Raji (cell line): ENCODE data around the gene FBXO33.
A peak's percentile ranks its signal among the peaks of the same experiment; 100 is the strongest.

Source experiments
- POLR2A ChIP-seq: IDR thresholded peaks from 2 replicates; pipeline ENCODE4 v1.6.1; 2011; ENCODE audit warnings: low read depth, low read length, control low read depth; ENCODE audit not compliant: insufficient read depth

FBXO33 gene

GRCh38 chr14:39441805-39442204 lies 9.6 kb upstream of the FBXO33 start:
- TF ChIP-seq POLR2A, result no peak

- TF ChIP-seq POLR2A, result no peak
Observed at GRCh38 chr14:39440975-39441374, 8.7 kb upstream of the FBXO33 start.

- no peak for TF ChIP-seq POLR2A
Observed at GRCh38 chr14:39435241-39435640, 3.0 kb upstream of the FBXO33 start.

GRCh38 chr14:39434401-39434800 lies 2.2 kb upstream of the FBXO33 start:
- no peak for TF ChIP-seq POLR2A

GRCh38 chr14:39433452-39433813 lies 1.2 kb upstream of the FBXO33 start:
- no peak for TF ChIP-seq POLR2A

GRCh38 chr14:39432619-39433451 lies 602 bp upstream of the FBXO33 start:
- peak; percentile 76 for TF ChIP-seq POLR2A

- peak; percentile 56 for TF ChIP-seq POLR2A
Observed at GRCh38 chr14:39431416-39432178, 636 bp downstream of the FBXO33 start.

GRCh38 chr14:39430762-39431415 lies 1.3 kb downstream of the FBXO33 start:
- no peak for TF ChIP-seq POLR2A

- TF ChIP-seq POLR2A, result no peak
Observed at GRCh38 chr14:39428118-39428517, 4.1 kb downstream of the FBXO33 start.

GRCh38 chr14:39426605-39427004 lies 5.6 kb downstream of the FBXO33 start:
- no peak for TF ChIP-seq POLR2A

GRCh38 chr14:39425947-39426346 lies 6.3 kb downstream of the FBXO33 start:
- no peak for TF ChIP-seq POLR2A

- TF ChIP-seq POLR2A, result no peak
Observed at GRCh38 chr14:39423793-39424192, 8.4 kb downstream of the FBXO33 start.

GRCh38 chr14:39422243-39422642 lies 10.0 kb downstream of the FBXO33 start:
- TF ChIP-seq POLR2A, result no peak

GRCh38 chr14:39419272-39419671 lies 13.0 kb downstream of the FBXO33 start:
- TF ChIP-seq POLR2A, result no peak

- TF ChIP-seq POLR2A, result no peak
Observed at GRCh38 chr14:39417014-39417413, 15.2 kb downstream of the FBXO33 start.

- TF ChIP-seq POLR2A, result no peak
Observed at GRCh38 chr14:39416072-39416471, 16.2 kb downstream of the FBXO33 start.
